HG02981 (cell line): ENCODE data around the gene ARHGAP5.

Experiments
- ATAC-seq: cut with Tn5 transposase; IDR thresholded peaks from one replicate; pipeline ENCODE4 v1.9.1; 2021; ENCODE audit warnings: mild to moderate bottlenecking, moderate library complexity; ENCODE audit not compliant: unreplicated experiment

ARHGAP5 gene

GRCh38 chr14:32076278-32077080 is 625 bp upstream of the ARHGAP5 start:
- ATAC-seq = peak; percentile 40

GRCh38 chr14:32078023-32078857 is 1.1 kb downstream of the ARHGAP5 start:
- no peak for ATAC-seq

GRCh38 chr14:32078858-32079216 is 1.7 kb downstream of the ARHGAP5 start:
- no peak for ATAC-seq

- no peak for ATAC-seq
These were observed 2.2 kb downstream of the ARHGAP5 start for GRCh38 chr14:32079264-32079663.

- no peak for ATAC-seq
These were observed 3.0 kb downstream of the ARHGAP5 start for GRCh38 chr14:32080001-32080510.

GRCh38 chr14:32081901-32082300 is 4.8 kb downstream of the ARHGAP5 start:
- ATAC-seq = no peak

- ATAC-seq = no peak
These were observed 6.2 kb downstream of the ARHGAP5 start for GRCh38 chr14:32083315-32083624.

GRCh38 chr14:32083789-32084188 is 6.7 kb downstream of the ARHGAP5 start:
- no peak for ATAC-seq

GRCh38 chr14:32085182-32085844 is 8.2 kb downstream of the ARHGAP5 start:
- ATAC-seq = no peak

GRCh38 chr14:32085845-32086383 is 8.8 kb downstream of the ARHGAP5 start:
- no peak for ATAC-seq

GRCh38 chr14:32087173-32087861 is 10.2 kb downstream of the ARHGAP5 start:
- ATAC-seq = no peak

GRCh38 chr14:32087907-32088306 is 10.8 kb downstream of the ARHGAP5 start:
- no peak for ATAC-seq

- ATAC-seq = no peak
These were observed 13.6 kb downstream of the ARHGAP5 start for GRCh38 chr14:32090686-32091085.

- ATAC-seq = no peak
These were observed 22.4 kb downstream of the ARHGAP5 start for GRCh38 chr14:32099473-32099872.

GRCh38 chr14:32100175-32100574 is 23.1 kb downstream of the ARHGAP5 start:
- no peak for ATAC-seq

- ATAC-seq = peak; percentile 69
These were observed 25.2 kb downstream of the ARHGAP5 start for GRCh38 chr14:32102152-32102787.

GRCh38 chr14:32102968-32103367 is 25.9 kb downstream of the ARHGAP5 start:
- no peak for ATAC-seq

GRCh38 chr14:32104308-32104707 is 27.2 kb downstream of the ARHGAP5 start:
- no peak for ATAC-seq

- no peak for ATAC-seq
These were observed 27.7 kb downstream of the ARHGAP5 start for GRCh38 chr14:32104803-32105202.
